Muscle of leg (tissue), 11 donors: ENCODE data around the gene UPK2. TPM values are rescaled to one million over a fixed set of nuclear protein-coding genes. Genes with fewer than 3 reads are reported as not detected.
"Not testable (repeated sequence)": the region's sequence is repeated elsewhere in the genome, so short reads cannot be mapped to it uniquely, and the experiment has no call there.

Experiments used
- DNase-seq: peaks from one replicate; pipeline ENCODE4 v3.0.0; 2013
- H3K27ac ChIP-seq: one replicate; pipeline ENCODE4 v1.5.1; 2013; ENCODE audit warnings: mild to moderate bottlenecking, low read length, control low read depth
- H3K27me3 ChIP-seq: one replicate; pipeline ENCODE4 v1.6.1; 2013; ENCODE audit warnings: low read length; ENCODE audit not compliant: control insufficient read depth, insufficient read depth
- H3K36me3 ChIP-seq: one replicate; pipeline ENCODE4 v1.6.1; 2013; ENCODE audit warnings: low read length; ENCODE audit not compliant: control insufficient read depth, insufficient read depth
- H3K4me1 ChIP-seq: one replicate; pipeline ENCODE4 v1.6.1; 2013; ENCODE audit warnings: low read length; ENCODE audit not compliant: control insufficient read depth, insufficient read depth
- H3K4me3 ChIP-seq: one replicate; pipeline ENCODE4 v1.5.1; 2013; ENCODE audit warnings: low read length, control low read depth
- H3K9me3 ChIP-seq: replicated peaks from 2 replicates; pipeline ENCODE4 v1.6.1; 2013; ENCODE audit warnings: low read depth, low read length; ENCODE audit not compliant: control insufficient read depth
- WGBS: methylation state at CpG from one replicate; pipeline ENCODE4 v1.1.5; 2013; ENCODE audit warnings: missing lambda C conversion rate; ENCODE audit not compliant: insufficient coverage; 5-methylcytosine and 5-hydroxymethylcytosine counted together
- polyA plus RNA-seq, 8 donors: library from polyadenylated mRNA; unstranded; fragments of 120-200 nt; gene quantifications; one replicate each; pipeline versions ENCODE4 v1.2.1 to v1.2.3, GENCODE V29; 2013; ENCODE audit warnings: inconsistent platforms in 1 of 8, low replicate concordance in 1 of 8; ENCODE audit not compliant: insufficient read length in 8 of 8, insufficient read depth in 1 of 8
- total RNA-seq: library from RNA; stranded (reverse); fragments of 120-200 nt; gene quantifications from one replicate; pipeline ENCODE4 v1.2.4, GENCODE V29; 2013

The UPK2 gene
- total and polyA plus RNA-seq, 9 donors = 0.09 to 3.5 (median 1.0) TPM

- H3K9me3 ChIP-seq = no peaks in the 10 kb centered on the region
- DNase-seq = no peak
- 83% methylated on average over 2 of the region's 5 CpGs for WGBS
Observed at GRCh38 chr11:118961189-118961588, 5.1 kb downstream of the UPK2 start.

GRCh38 chr11:118961591-118961990, 5.5 kb downstream of the UPK2 start:
- Histone ChIP-seq H3K9me3 (no peaks in the 10 kb centered on the region), H3K27ac (no peak overlapping the region), H3K4me3 (no peak overlapping the region), H3K36me3 (no peaks in the 10 kb centered on the region), H3K4me1 (peaks cover 5% of the 10 kb centered on the region), H3K27me3 (no peaks in the 10 kb centered on the region)
- no peak for DNase-seq
- 24% methylated on average over 5 of the region's 11 CpGs for WGBS

More at GRCh38 chr11:118961189-118961588, 5.1 kb downstream of the UPK2 start:
- no peak overlapping the region for H3K27ac ChIP-seq
- H3K36me3 ChIP-seq = no peaks in the 10 kb centered on the region
- no peak overlapping the region for H3K4me3 ChIP-seq
- H3K27me3 ChIP-seq = no peaks in the 10 kb centered on the region
- peaks cover 7% of the 10 kb centered on the region for H3K4me1 ChIP-seq

GRCh38 chr11:118969508-118969907, 13.4 kb downstream of the UPK2 start:
- no CpG with 5 or more reads among the region's 2 CpGs for WGBS
- not testable (repeated sequence) for H3K27ac ChIP-seq
- peaks cover 11% of the 10 kb centered on the region for H3K27me3 ChIP-seq

GRCh38 chr11:118971646-118972045, 15.5 kb downstream of the UPK2 start, which contains the start of gene FOXR1:
FOXR1 (plus strand) TSS chr11:118971761; CDS start chr11:118971932, 171 bp downstream.
- no peak for DNase-seq
- Histone ChIP-seq H3K27me3 (peaks cover 11% of the 10 kb centered on the region), H3K4me3 (no peak within 1 kb of the TSS), H3K9me3 (no peaks in the 10 kb centered on the region), H3K36me3 (no peaks in the 10 kb centered on the region), H3K4me1 (no peaks in the 10 kb centered on the region), H3K27ac (no peak within 1 kb of the TSS)
- WGBS = 37% methylated on average over 25 of the region's 33 CpGs

More at GRCh38 chr11:118969508-118969907, 13.4 kb downstream of the UPK2 start:
- not testable (repeated sequence) for H3K4me1 ChIP-seq, DNase-seq, H3K4me3 ChIP-seq, H3K9me3 ChIP-seq, H3K36me3 ChIP-seq

GRCh38 chr11:118973985-118974384, 17.9 kb downstream of the UPK2 start:
- Histone ChIP-seq H3K36me3 (no peaks in the 10 kb centered on the region), H3K4me3 (no peak overlapping the region), H3K4me1 (no peaks in the 10 kb centered on the region), H3K9me3 (no peaks in the 10 kb centered on the region), H3K27ac (no peak overlapping the region), H3K27me3 (peaks cover 12% of the 10 kb centered on the region)
- WGBS = no CpG with 5 or more reads among the region's 2 CpGs
- DNase-seq = no peak

- Histone ChIP-seq H3K27me3 (peaks cover 16% of the 10 kb centered on the region), H3K27ac (no peak overlapping the region), H3K36me3 (no peaks in the 10 kb centered on the region), H3K4me1 (peaks cover 10% of the 10 kb centered on the region), H3K4me3 (no peak overlapping the region), H3K9me3 (no peaks in the 10 kb centered on the region)
- 74% methylated on average over 6 of the region's 15 CpGs for WGBS
- DNase-seq = no peak
Observed at GRCh38 chr11:118975771-118976709, 19.9 kb downstream of the UPK2 start.

- Histone ChIP-seq H3K9me3 (no peaks in the 10 kb centered on the region), H3K4me3 (no peak overlapping the region), H3K27ac (no peak overlapping the region), H3K36me3 (no peaks in the 10 kb centered on the region), H3K27me3 (peaks cover 8% of the 10 kb centered on the region), H3K4me1 (peaks cover 10% of the 10 kb centered on the region)
- peak; percentile 11 for DNase-seq
- no CpG with 5 or more reads among the region's 9 CpGs for WGBS
Observed at GRCh38 chr11:118979434-118979833, 23.3 kb downstream of the UPK2 start.

GRCh38 chr11:118980191-118980881, 24.2 kb downstream of the UPK2 start:
- H3K9me3 ChIP-seq = no peaks in the 10 kb centered on the region
- H3K4me1 ChIP-seq = peaks cover 10% of the 10 kb centered on the region
- WGBS = 5% methylated on average over 18 of the region's 21 CpGs
- H3K27ac ChIP-seq = no peak overlapping the region
- H3K27me3 ChIP-seq = peaks cover 8% of the 10 kb centered on the region
- peak; percentile 76 for DNase-seq
- H3K36me3 ChIP-seq = no peaks in the 10 kb centered on the region
- no peak overlapping the region for H3K4me3 ChIP-seq

GRCh38 chr11:118984337-118984736, 28.2 kb downstream of the UPK2 start:
- DNase-seq, H3K4me1 ChIP-seq, H3K4me3 ChIP-seq, H3K27ac ChIP-seq, H3K9me3 ChIP-seq, H3K36me3 ChIP-seq, H3K27me3 ChIP-seq: not testable (repeated sequence)
- 84% methylated on average over 4 of the region's 8 CpGs for WGBS

- no peak for DNase-seq
- no peaks in the 10 kb centered on the region for H3K9me3 ChIP-seq
- WGBS = no CpG with 5 or more reads among the region's 2 CpGs
- peaks cover 5% of the 10 kb centered on the region for H3K4me1 ChIP-seq
- H3K4me3 ChIP-seq = no peak overlapping the region
- H3K27ac ChIP-seq = no peak overlapping the region
- peaks cover 2% of the 10 kb centered on the region for H3K27me3 ChIP-seq
- no peaks in the 10 kb centered on the region for H3K36me3 ChIP-seq
Observed at GRCh38 chr11:118984825-118985224, 28.7 kb downstream of the UPK2 start.
